K562 (cell line): ENCODE measurements around the gene PPP1R37. TPM values are rescaled to one million over a fixed set of nuclear protein-coding genes. Genes with fewer than 3 reads are reported as not detected.
A peak's percentile ranks its signal among the peaks of the same experiment; 100 is the strongest.

Experiments
- BCOR ChIP-seq: fragments of 450-650 bp; IDR thresholded peaks from 2 replicates; pipeline ENCODE4 v1.6.1; 2016
- DPF2 ChIP-seq: fragments of 450-650 bp; IDR thresholded peaks from 2 replicates; pipeline ENCODE4 v1.6.1; 2016
- FOSL1 ChIP-seq: fragments of 200-800 bp; sonication (Bioruptor generic); conservative IDR thresholded peaks from 2 replicates; pipeline ENCODE4 v1.6.1; 2016; ENCODE audit warnings: missing genetic modification characterization, missing compliant biosample characterization
- KAT2B ChIP-seq: IDR thresholded peaks from one replicate; pipeline ENCODE4 v1.6.1; 2012; ENCODE audit warnings: low read depth, mild to moderate bottlenecking, control low read depth, inconsistent platforms, low read length, moderate library complexity
- MAFG ChIP-seq: fragments of 450-650 bp; conservative IDR thresholded peaks from 2 replicates; pipeline ENCODE4 v1.6.1; 2016; ENCODE audit warnings: missing genetic modification characterization, missing compliant biosample characterization
- PTBP1 ChIP-seq: fragments of 200-400 bp; formaldehyde crosslinking; IDR thresholded peaks from 2 replicates; pipeline ENCODE4 v1.6.1; 2017; ENCODE audit warnings: low read depth, low read length
- SMARCA4 ChIP-seq: fragments of 450-650 bp; IDR thresholded peaks from 2 replicates; pipeline ENCODE4 v1.6.1; 2016
- SMARCE1 ChIP-seq: fragments of 450-650 bp; IDR thresholded peaks from 2 replicates; pipeline ENCODE4 v1.7.1; 2016; ENCODE audit warnings: mild to moderate bottlenecking
- SREBF2 ChIP-seq: sonication (generic); formaldehyde crosslinking; IDR thresholded peaks from 2 replicates; pipeline ENCODE4 v1.4.0; 2020; ENCODE audit warnings: mild to moderate bottlenecking, missing genetic modification reagents
- SRSF3 ChIP-seq: fragments of 200-400 bp; formaldehyde crosslinking; IDR thresholded peaks from 2 replicates; pipeline ENCODE4 v1.6.1; 2016; ENCODE audit warnings: mild to moderate bottlenecking, low read length, moderate library complexity; ENCODE audit not compliant: insufficient read depth
- XRCC5 ChIP-seq: fragments of 200-400 bp; formaldehyde crosslinking; IDR thresholded peaks from 2 replicates; pipeline ENCODE4 v1.6.1; 2017; ENCODE audit warnings: low read depth, mild to moderate bottlenecking, low read length
- ZNF764 ChIP-seq: fragments of 250-450 bp; sonication (Bioruptor Pico); IDR thresholded peaks from 2 replicates; pipeline ENCODE4 v1.4.0; 2020; ENCODE audit warnings: low read depth, mild to moderate bottlenecking, moderate library complexity
- polyA plus RNA-seq, 8 experiments: library from polyadenylated mRNA; depleted of rRNA in 4 of 8; stranded (reverse) in 5 of 8; unstranded in 3 of 8; fragments of >200 nt; fragmentation: Nextera tagmentation in 2 of 8; fragmentation: Illumina TruSeq in 1 of 8; extraction: Ambion mirVana in 2 of 8; extraction: Trizol in 1 of 8; gene quantifications; 2 replicates each; pipeline versions ENCODE4 v1.2.1 to v1.2.3, GENCODE V29; 2011 to 2014; ENCODE audit warnings: inconsistent platforms in 1 of 8, missing spikeins in 1 of 8
- total RNA-seq, 7 experiments: library from RNA; depleted of rRNA in 6 of 7; stranded (reverse); fragments of >200 nt in 6 of 7; fragmentation: Illumina TruSeq in 2 of 7; extraction: Trizol in 2 of 7; gene quantifications; 2 replicates each; pipeline versions ENCODE4 v1.2.1 to v1.2.3, GENCODE V29; 2011 to 2021; ENCODE audit warnings: low replicate concordance in 1 of 7
- TF ChIP-seq, protein P1 (sequence below): fragments of 250-450 bp; sonication (Bioruptor Pico); IDR thresholded peaks from 2 replicates; pipeline ENCODE4 v1.8.0; 2021; ENCODE audit warnings: mild to moderate bottlenecking, moderate library complexity
- TF ChIP-seq, protein P2 (sequence below), 2 experiments: fragments of 450-650 bp; IDR thresholded peaks; 2 replicates each; pipeline ENCODE4 v1.6.1; 2016; ENCODE audit warnings: mild to moderate bottlenecking in 2 of 2, borderline replicate concordance in 1 of 2, low read depth in 1 of 2, moderate library complexity in 1 of 2
- TF ChIP-seq, protein P3 (sequence below): sonication (generic); IDR thresholded peaks from 2 replicates; pipeline ENCODE4 v1.6.1; 2016
- TF ChIP-seq, protein P4 (sequence below): sonication (generic); formaldehyde crosslinking; IDR thresholded peaks from 2 replicates; pipeline ENCODE4 v1.8.0; 2022; ENCODE audit warnings: missing genetic modification reagents, mild to moderate bottlenecking, moderate library complexity, borderline replicate concordance
- TF ChIP-seq, protein P5 (sequence below): fragments of 450-650 bp; formaldehyde crosslinking; IDR thresholded peaks from 2 replicates; pipeline ENCODE4 v1.4.0; 2020; ENCODE audit warnings: mild to moderate bottlenecking

The PPP1R37 gene
- total and polyA plus RNA-seq, 9 of the 15 experiments (the other 6 are each of a cell fraction or from before 2014, with no cell fraction given): 0.04 to 20.3 (median 7.3) TPM

DNA sequence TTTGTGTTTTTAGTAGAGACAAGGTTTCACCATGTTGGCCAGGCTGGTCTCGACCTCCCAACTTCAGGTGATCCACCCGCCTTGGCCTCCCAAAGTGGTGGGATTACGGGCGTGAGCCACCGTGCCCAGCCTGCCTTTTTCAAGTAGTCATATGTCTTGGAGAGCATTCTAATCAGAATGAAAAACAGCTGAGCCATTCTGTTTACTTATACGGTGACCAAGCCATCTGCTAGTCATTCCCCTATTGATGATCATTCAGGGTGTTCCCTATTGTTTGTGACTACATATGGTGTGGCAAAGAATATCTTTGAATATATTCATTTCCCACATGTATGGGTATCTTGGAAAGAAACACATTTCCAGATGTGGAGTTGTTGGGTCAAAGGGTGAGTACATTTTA is 102.8 kb downstream of the PPP1R37 start (continued):
- TF ChIP-seq, protein P1, sequence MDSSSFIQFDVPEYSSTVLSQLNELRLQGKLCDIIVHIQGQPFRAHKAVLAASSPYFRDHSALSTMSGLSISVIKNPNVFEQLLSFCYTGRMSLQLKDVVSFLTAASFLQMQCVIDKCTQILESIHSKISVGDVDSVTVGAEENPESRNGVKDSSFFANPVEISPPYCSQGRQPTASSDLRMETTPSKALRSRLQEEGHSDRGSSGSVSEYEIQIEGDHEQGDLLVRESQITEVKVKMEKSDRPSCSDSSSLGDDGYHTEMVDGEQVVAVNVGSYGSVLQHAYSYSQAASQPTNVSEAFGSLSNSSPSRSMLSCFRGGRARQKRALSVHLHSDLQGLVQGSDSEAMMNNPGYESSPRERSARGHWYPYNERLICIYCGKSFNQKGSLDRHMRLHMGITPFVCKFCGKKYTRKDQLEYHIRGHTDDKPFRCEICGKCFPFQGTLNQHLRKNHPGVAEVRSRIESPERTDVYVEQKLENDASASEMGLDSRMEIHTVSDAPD (CRISPR knock-in tag): no peak
- TF ChIP-seq XRCC5 (no peak), MAFG (peak; percentile 78), BCOR (peak; percentile 43; the same call in 1 of the 2 replicates), SMARCE1 (peak; percentile 40; the same call in 1 of the 2 replicates), PTBP1 (no peak), KAT2B (no peak), ZNF764 (CRISPR knock-in tag) (no peak), SMARCA4 (peak; percentile 68), DPF2 (peak; percentile 70), SRSF3 (no peak), SREBF2 (CRISPR knock-in tag) (no peak), FOSL1 (tag) (peak; percentile 57)
- TF ChIP-seq, protein P2, sequence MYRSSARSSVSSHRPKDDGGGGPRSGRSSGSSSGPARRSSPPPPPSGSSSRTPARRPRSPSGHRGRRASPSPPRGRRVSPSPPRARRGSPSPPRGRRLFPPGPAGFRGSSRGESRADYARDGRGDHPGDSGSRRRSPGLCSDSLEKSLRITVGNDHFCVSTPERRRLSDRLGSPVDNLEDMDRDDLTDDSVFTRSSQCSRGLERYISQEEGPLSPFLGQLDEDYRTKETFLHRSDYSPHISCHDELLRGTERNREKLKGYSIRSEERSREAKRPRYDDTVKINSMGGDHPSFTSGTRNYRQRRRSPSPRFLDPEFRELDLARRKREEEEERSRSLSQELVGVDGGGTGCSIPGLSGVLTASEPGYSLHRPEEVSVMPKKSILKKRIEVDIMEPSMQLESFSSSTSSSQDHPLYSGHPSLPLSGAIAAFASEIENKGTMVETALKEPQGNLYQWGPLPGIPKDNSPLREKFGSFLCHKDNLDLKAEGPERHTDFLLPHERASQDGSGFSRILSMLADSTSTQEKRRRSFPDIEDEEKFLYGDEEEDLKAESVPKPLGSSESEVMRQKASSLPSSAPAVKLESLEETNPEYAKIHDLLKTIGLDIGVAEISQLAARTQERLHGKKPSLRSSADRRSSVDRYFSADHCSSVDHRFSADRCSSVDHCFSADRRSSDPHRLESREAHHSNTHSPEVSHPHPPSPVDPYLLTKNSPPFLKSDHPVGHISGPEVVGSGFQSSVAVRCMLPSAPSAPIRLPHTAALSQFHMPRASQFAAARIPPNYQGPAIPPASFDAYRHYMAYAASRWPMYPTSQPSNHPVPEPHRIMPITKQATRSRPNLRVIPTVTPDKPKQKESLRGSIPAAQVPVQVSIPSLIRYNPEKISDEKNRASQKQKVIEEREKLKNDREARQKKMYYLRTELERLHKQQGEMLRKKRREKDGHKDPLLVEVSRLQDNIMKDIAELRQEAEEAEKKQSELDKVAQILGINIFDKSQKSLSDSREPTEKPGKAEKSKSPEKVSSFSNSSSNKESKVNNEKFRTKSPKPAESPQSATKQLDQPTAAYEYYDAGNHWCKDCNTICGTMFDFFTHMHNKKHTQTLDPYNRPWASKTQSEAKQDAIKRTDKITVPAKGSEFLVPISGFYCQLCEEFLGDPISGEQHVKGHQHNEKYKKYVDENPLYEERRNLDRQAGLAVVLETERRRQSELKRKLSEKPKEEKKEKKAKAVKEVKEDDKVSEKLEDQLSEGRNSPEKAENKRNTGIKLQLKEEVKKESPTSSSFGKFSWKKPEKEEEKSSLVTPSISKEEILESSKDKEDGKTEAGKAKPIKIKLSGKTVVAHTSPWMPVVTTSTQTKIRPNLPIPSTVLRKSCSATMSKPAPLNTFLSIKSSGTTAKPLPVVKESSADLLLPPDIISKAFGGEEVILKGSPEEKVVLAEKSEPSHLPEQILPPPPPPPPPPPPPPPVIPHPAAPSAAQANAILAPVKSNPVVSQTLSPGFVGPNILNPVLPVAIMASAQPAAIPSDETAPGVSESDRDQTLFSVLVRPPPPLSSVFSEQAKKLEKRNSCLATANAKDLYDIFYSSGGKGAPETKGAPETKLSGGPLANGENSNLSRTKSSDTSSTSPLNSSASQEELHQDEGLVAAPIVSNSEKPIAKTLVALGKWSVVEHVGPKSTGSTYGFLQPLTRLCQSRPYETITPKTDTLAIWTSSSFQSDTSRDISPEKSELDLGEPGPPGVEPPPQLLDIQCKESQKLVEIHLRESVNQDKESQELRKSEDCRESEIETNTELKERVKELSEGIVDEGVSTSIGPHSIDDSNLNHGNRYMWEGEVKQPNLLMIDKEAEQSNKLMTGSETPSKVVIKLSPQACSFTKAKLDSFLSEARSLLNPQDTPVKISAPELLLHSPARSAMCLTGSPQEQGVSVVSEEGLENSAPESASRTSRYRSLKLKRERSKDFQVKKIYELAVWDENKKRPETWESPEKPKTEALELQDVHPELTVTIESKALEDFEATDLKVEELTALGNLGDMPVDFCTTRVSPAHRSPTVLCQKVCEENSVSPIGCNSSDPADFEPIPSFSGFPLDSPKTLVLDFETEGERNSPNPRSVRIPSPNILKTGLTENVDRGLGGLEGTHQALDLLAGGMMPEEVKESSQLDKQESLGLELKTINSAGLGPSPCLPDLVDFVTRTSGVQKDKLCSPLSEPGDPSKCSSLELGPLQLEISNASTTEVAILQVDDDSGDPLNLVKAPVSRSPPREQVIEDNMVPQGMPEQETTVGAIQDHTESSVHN (IDR thresholded peaks at IDR 0.05; ENCODE audit: borderline replicate concordance in 1 of 2, low read depth in 1 of 2): 0 out of 4 replicates have a peak, but pooled peaks of 1 of the 2 experiments have one; percentile 33
- TF ChIP-seq, protein P3, sequence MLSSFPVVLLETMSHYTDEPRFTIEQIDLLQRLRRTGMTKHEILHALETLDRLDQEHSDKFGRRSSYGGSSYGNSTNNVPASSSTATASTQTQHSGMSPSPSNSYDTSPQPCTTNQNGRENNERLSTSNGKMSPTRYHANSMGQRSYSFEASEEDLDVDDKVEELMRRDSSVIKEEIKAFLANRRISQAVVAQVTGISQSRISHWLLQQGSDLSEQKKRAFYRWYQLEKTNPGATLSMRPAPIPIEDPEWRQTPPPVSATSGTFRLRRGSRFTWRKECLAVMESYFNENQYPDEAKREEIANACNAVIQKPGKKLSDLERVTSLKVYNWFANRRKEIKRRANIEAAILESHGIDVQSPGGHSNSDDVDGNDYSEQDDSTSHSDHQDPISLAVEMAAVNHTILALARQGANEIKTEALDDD: no peak
- TF ChIP-seq, protein P4, sequence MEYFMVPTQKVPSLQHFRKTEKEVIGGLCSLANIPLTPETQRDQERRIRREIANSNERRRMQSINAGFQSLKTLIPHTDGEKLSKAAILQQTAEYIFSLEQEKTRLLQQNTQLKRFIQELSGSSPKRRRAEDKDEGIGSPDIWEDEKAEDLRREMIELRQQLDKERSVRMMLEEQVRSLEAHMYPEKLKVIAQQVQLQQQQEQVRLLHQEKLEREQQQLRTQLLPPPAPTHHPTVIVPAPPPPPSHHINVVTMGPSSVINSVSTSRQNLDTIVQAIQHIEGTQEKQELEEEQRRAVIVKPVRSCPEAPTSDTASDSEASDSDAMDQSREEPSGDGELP (CRISPR knock-in tag): peak; percentile 78
- TF ChIP-seq, protein P5, sequence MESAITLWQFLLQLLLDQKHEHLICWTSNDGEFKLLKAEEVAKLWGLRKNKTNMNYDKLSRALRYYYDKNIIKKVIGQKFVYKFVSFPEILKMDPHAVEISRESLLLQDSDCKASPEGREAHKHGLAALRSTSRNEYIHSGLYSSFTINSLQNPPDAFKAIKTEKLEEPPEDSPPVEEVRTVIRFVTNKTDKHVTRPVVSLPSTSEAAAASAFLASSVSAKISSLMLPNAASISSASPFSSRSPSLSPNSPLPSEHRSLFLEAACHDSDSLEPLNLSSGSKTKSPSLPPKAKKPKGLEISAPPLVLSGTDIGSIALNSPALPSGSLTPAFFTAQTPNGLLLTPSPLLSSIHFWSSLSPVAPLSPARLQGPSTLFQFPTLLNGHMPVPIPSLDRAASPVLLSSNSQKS (CRISPR knock-in tag): no peak
